GM23338 (cell line): ENCODE results near the gene NLRP6.

Source experiments
- CREB1 ChIP-seq: fragments of 250-450 bp; sonication (Bioruptor Pico); IDR thresholded peaks from 2 replicates; pipeline ENCODE4 v1.5.0; 2020; ENCODE audit warnings: low read depth, mild to moderate bottlenecking, moderate library complexity
- EZH2 ChIP-seq: fragments of 200-600 bp; sonication (generic); IDR thresholded peaks from one replicate; pipeline ENCODE4 v1.8.0; 2017; ENCODE audit warnings: antibody characterized with exemption, mild to moderate bottlenecking, low read depth; ENCODE audit not compliant: unreplicated experiment
- EZH2phosphoT487 ChIP-seq: fragments of 200-600 bp; sonication (generic); IDR thresholded peaks from one replicate; pipeline ENCODE4 v1.8.1; 2018; ENCODE audit warnings: antibody characterized with exemption; ENCODE audit not compliant: unreplicated experiment
- JUNB ChIP-seq: IDR thresholded peaks from one replicate; pipeline ENCODE4 v1.6.1; 2016; ENCODE audit warnings: antibody characterized with exemption; ENCODE audit not compliant: unreplicated experiment
- POLR2AphosphoS5 ChIP-seq: IDR thresholded peaks from 2 replicates; pipeline ENCODE4 v1.6.1; 2016; ENCODE audit warnings: antibody characterized with exemption, low read depth
- STAT1 ChIP-seq: IDR thresholded peaks from one replicate; pipeline ENCODE4 v1.6.1; 2016; ENCODE audit warnings: antibody characterized with exemption; ENCODE audit not compliant: unreplicated experiment
- ZNF114 ChIP-seq: fragments of 250-450 bp; sonication (Bioruptor Pico); IDR thresholded peaks from 2 replicates; pipeline ENCODE4 v1.5.0; 2020; ENCODE audit warnings: mild to moderate bottlenecking, moderate library complexity
- ZNF331 ChIP-seq: fragments of 250-450 bp; sonication (Bioruptor Pico); IDR thresholded peaks from 2 replicates; pipeline ENCODE4 v1.5.0; 2020; ENCODE audit warnings: low read depth, mild to moderate bottlenecking, moderate library complexity
- TF ChIP-seq, protein P1 (sequence below), 2 experiments: fragments of 200-600 bp in 1 of 2; sonication (generic) in 1 of 2; conservative IDR thresholded peaks; 2 replicates each; pipeline versions ENCODE4 v1.5.1 to v1.6.1; 2016 to 2017; ENCODE audit warnings: antibody characterized with exemption in 2 of 2, low read depth in 2 of 2, mild to moderate bottlenecking in 2 of 2, moderate library complexity in 1 of 2
- TF ChIP-seq, protein P2 (sequence below): IDR thresholded peaks from one replicate; pipeline ENCODE4 v1.6.1; 2018; ENCODE audit warnings: antibody characterized with exemption; ENCODE audit not compliant: unreplicated experiment
- TF ChIP-seq, protein P3 (sequence below): IDR thresholded peaks from 2 replicates; pipeline ENCODE4 v1.6.1; 2016; ENCODE audit warnings: antibody characterized with exemption
- TF ChIP-seq, protein P4 (sequence below): fragments of 250-450 bp; sonication (Bioruptor Pico); IDR thresholded peaks from 2 replicates; pipeline ENCODE4 v1.5.0; 2020; ENCODE audit warnings: mild to moderate bottlenecking, moderate library complexity

DNA sequence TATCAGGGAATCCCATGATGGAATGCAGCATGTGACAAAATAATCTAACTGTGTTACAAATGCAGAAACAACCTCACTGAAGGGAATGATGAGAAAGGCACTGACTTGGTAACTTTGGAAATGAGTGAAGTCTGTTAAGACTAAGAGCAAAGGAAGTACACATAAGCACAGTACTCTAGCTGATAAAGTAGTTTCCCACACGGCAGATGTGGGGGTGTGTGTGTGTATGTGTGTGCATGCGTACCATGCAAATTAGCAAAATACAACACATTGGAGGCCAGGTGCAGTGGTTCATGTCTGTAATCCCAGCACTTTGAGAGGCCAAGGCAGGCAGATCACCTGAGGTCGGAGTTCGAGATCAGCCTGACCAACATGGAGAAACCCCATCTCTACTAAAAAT lies 16.6 kb upstream of the NLRP6 start:
- no peak for TF ChIP-seq CREB1 (CRISPR knock-in tag)
- no peak for TF ChIP-seq EZH2phosphoT487
- TF ChIP-seq, protein P1, sequence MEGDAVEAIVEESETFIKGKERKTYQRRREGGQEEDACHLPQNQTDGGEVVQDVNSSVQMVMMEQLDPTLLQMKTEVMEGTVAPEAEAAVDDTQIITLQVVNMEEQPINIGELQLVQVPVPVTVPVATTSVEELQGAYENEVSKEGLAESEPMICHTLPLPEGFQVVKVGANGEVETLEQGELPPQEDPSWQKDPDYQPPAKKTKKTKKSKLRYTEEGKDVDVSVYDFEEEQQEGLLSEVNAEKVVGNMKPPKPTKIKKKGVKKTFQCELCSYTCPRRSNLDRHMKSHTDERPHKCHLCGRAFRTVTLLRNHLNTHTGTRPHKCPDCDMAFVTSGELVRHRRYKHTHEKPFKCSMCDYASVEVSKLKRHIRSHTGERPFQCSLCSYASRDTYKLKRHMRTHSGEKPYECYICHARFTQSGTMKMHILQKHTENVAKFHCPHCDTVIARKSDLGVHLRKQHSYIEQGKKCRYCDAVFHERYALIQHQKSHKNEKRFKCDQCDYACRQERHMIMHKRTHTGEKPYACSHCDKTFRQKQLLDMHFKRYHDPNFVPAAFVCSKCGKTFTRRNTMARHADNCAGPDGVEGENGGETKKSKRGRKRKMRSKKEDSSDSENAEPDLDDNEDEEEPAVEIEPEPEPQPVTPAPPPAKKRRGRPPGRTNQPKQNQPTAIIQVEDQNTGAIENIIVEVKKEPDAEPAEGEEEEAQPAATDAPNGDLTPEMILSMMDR (conservative IDR thresholded peaks at IDR 0.05; ENCODE audit: low read depth in 2 of 2), result no peak
- no peak for TF ChIP-seq ZNF331 (CRISPR knock-in tag)
- TF ChIP-seq POLR2AphosphoS5, result no peak
- TF ChIP-seq, protein P2, sequence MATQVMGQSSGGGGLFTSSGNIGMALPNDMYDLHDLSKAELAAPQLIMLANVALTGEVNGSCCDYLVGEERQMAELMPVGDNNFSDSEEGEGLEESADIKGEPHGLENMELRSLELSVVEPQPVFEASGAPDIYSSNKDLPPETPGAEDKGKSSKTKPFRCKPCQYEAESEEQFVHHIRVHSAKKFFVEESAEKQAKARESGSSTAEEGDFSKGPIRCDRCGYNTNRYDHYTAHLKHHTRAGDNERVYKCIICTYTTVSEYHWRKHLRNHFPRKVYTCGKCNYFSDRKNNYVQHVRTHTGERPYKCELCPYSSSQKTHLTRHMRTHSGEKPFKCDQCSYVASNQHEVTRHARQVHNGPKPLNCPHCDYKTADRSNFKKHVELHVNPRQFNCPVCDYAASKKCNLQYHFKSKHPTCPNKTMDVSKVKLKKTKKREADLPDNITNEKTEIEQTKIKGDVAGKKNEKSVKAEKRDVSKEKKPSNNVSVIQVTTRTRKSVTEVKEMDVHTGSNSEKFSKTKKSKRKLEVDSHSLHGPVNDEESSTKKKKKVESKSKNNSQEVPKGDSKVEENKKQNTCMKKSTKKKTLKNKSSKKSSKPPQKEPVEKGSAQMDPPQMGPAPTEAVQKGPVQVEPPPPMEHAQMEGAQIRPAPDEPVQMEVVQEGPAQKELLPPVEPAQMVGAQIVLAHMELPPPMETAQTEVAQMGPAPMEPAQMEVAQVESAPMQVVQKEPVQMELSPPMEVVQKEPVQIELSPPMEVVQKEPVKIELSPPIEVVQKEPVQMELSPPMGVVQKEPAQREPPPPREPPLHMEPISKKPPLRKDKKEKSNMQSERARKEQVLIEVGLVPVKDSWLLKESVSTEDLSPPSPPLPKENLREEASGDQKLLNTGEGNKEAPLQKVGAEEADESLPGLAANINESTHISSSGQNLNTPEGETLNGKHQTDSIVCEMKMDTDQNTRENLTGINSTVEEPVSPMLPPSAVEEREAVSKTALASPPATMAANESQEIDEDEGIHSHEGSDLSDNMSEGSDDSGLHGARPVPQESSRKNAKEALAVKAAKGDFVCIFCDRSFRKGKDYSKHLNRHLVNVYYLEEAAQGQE, result no peak
- no peak for TF ChIP-seq JUNB
- no peak for TF ChIP-seq EZH2
- TF ChIP-seq, protein P3, sequence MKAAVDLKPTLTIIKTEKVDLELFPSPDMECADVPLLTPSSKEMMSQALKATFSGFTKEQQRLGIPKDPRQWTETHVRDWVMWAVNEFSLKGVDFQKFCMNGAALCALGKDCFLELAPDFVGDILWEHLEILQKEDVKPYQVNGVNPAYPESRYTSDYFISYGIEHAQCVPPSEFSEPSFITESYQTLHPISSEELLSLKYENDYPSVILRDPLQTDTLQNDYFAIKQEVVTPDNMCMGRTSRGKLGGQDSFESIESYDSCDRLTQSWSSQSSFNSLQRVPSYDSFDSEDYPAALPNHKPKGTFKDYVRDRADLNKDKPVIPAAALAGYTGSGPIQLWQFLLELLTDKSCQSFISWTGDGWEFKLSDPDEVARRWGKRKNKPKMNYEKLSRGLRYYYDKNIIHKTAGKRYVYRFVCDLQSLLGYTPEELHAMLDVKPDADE, result no peak
- TF ChIP-seq ZNF114 (CRISPR knock-in tag), result no peak
- no peak for TF ChIP-seq STAT1
- TF ChIP-seq, protein P4, sequence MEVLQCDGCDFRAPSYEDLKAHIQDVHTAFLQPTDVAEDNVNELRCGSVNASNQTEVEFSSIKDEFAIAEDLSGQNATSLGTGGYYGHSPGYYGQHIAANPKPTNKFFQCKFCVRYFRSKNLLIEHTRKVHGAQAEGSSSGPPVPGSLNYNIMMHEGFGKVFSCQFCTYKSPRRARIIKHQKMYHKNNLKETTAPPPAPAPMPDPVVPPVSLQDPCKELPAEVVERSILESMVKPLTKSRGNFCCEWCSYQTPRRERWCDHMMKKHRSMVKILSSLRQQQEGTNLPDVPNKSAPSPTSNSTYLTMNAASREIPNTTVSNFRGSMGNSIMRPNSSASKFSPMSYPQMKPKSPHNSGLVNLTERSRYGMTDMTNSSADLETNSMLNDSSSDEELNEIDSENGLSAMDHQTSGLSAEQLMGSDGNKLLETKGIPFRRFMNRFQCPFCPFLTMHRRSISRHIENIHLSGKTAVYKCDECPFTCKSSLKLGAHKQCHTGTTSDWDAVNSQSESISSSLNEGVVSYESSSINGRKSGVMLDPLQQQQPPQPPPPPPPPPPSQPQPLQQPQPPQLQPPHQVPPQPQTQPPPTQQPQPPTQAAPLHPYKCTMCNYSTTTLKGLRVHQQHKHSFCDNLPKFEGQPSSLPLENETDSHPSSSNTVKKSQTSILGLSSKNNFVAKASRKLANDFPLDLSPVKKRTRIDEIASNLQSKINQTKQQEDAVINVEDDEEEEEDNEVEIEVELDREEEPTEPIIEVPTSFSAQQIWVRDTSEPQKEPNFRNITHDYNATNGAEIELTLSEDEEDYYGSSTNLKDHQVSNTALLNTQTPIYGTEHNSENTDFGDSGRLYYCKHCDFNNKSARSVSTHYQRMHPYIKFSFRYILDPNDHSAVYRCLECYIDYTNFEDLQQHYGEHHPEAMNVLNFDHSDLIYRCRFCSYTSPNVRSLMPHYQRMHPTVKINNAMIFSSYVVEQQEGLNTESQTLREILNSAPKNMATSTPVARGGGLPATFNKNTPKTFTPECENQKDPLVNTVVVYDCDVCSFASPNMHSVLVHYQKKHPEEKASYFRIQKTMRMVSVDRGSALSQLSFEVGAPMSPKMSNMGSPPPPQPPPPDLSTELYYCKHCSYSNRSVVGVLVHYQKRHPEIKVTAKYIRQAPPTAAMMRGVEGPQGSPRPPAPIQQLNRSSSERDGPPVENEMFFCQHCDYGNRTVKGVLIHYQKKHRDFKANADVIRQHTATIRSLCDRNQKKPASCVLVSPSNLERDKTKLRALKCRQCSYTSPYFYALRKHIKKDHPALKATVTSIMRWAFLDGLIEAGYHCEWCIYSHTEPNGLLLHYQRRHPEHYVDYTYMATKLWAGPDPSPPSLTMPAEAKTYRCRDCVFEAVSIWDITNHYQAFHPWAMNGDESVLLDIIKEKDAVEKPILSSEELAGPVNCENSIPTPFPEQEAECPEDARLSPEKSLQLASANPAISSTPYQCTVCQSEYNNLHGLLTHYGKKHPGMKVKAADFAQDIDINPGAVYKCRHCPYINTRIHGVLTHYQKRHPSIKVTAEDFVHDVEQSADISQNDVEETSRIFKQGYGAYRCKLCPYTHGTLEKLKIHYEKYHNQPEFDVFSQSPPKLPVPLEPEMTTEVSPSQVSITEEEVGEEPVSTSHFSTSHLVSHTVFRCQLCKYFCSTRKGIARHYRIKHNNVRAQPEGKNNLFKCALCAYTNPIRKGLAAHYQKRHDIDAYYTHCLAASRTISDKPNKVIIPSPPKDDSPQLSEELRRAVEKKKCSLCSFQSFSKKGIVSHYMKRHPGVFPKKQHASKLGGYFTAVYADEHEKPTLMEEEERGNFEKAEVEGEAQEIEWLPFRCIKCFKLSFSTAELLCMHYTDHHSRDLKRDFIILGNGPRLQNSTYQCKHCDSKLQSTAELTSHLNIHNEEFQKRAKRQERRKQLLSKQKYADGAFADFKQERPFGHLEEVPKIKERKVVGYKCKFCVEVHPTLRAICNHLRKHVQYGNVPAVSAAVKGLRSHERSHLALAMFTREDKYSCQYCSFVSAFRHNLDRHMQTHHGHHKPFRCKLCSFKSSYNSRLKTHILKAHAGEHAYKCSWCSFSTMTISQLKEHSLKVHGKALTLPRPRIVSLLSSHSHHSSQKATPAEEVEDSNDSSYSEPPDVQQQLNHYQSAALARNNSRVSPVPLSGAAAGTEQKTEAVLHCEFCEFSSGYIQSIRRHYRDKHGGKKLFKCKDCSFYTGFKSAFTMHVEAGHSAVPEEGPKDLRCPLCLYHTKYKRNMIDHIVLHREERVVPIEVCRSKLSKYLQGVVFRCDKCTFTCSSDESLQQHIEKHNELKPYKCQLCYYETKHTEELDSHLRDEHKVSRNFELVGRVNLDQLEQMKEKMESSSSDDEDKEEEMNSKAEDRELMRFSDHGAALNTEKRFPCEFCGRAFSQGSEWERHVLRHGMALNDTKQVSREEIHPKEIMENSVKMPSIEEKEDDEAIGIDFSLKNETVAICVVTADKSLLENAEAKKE, result no peak
